ENCODE data around the gene IGFBP1.

IGFBP1 gene

DNA sequence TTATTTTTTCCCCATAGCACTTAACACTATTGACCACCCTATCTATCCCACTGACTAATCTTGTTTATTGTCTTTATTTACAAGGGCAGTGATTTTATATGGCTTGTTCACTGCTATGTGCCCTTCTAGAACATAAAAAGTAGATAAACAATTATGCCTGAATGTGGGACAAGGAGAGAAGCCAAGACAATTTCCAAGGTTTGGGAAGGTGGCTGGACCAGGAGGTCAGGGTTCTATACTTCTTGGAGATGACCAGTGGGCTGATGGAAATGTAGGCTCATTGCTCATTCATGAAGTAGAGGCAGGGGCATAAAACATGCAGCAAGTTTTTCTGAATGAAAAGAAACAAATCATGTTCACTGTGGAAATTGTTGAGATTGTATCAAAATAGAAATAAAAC is 21.3 kb downstream of the IGFBP1 start:
- DNase-seq, result no peak

DNA sequence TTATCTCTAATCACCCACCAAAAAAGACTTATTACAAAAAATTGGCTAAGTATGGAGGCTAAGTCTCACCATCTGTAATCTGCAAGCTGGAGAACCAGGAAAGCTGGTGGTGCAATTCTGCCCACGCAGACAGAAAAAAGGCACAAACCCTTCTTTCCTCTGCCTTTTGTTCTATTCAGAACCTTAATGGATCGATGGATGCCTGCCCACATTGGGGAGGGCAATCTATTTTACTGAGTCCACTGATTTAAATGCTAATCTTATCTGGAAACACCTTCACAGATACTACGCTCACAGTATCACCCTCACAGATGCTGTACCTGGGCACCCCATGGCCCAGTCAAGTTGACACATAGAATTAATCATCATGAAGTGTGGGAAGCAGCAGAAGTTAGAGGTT is 22.6 kb downstream of the IGFBP1 start:
- DNase-seq, result no peak

DNA sequence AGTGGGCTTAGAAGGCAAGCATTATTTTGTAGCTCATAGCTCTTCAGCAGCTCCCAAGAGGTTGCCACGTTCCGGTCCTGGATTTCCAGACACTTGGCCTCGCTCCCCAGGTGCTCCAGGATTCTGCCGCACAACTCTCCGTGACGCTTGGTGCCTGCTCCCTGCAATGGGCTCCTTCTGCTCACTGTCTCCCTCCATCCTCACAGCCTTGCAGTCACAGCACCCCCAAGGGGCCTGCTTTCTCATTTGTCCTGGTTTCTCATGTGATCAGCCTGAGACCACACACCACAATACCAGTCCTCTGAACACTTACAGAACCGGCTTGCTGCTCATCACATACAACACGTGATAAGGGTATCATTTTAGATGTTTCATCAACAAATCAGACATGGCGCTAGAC is 23.0 kb downstream of the IGFBP1 start:
- no peak for DNase-seq

- no peak for DNase-seq
These were observed 24.7 kb downstream of the IGFBP1 start for GRCh38 chr7:45912972-45913371.

GRCh38 chr7:45914911-45915310 is 26.6 kb downstream of the IGFBP1 start:
- DNase-seq, result no peak

DNA sequence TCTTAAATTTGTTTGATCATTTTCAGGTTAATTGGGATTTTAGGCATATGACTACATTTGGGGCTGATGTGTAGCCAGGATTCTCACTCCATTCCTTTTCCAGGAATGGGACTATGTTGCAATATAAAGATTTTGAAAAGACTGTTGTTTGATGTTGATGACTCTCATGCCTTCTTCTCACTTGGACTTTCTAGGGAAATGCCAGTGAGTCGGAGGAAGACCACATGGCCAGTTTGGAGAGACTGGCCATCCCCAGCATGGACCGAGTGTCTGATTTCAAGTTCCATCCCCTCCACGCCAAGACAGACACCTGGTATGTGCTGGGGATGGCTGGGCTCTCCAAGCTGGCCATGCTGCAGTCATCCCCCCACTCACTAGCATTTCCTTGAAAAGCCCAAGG is 27.3 kb downstream of the IGFBP1 start:
- no peak for DNase-seq

- DNase-seq, result no peak
These were observed 28.8 kb downstream of the IGFBP1 start for GRCh38 chr7:45917064-45917463.

DNA sequence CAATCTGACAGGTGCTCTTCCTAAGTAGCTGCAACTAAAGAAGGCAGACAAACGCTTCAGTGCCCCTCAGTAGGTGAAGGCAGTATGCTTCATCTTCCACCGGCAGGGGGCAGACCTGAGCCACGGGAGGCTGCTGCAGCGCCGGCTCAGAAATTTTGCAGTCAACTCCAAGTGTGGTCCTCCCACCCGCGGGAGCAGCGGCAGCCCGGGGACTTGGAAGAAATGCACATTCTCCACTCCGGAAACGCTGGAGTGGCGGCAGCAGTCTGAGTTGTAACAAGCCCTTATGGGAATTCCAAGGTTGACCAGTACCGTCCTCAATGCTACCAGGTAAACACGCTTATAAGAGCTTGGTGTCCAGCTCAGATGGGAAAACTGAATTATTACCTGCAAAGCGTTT is 29.4 kb downstream of the IGFBP1 start:
- peak; percentile 85 for DNase-seq

- no peak for DNase-seq
These were observed 30.3 kb downstream of the IGFBP1 start for GRCh38 chr7:45918556-45918955.

DNA sequence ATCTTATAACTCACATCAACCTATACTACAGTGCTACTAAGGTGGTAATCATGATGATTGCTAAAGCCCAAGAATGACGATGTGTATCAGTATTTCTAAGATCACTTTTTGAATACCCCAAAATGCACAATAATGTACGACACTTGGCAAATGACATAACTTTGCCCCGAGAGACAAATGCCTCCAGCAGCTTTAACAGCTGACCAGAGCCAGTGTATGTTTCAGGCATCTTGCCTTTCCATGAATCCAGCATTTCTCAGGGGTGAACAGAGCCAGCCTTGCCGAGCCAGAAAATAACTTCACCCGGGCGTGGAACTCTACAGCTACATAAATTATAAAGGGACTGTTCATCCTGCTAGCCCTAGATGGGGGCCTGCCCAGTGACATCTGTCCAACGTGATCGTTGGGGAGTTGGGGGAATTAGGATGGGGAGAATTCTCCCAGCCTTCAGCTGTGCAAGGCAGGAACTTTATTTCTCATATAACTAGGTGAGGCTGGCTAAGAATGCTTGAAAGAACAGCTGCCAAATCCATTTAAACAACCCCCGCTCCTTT is 31.0 kb downstream of the IGFBP1 start:
- DNase-seq, result no peak

DNA sequence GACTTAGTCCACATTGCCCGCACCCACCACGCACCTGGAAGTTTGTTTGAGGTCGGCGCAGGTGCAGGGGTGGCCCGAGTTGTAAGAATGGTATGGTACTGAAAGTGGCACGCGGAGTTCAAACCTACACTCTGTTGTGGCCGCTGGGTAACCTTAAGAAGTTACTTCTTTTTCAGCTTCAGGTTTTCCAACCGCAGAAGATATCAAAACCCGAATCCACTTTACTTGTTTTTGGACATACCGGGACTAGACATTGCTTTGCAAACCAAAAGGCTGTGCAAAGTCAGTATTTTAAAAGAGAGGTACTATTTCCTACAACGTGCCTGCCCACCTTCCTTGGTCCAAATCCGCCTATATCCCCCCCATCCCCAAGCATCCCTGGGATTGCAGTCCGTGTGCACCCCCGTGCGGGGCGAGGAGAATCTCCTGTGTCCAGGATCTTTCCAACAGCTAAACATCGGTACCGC is 31.7 kb downstream of the IGFBP1 start:
- no peak for DNase-seq

GRCh38 chr7:45920502-45921380 is 32.5 kb downstream of the IGFBP1 start, which contains the start of gene IGFBP3:
IGFBP3 (minus strand) TSS chr7:45921272; CDS start chr7:45921140, 132 bp downstream.
- DNase-seq, result no peak

- DNase-seq, result no peak
These were observed 33.1 kb downstream of the IGFBP1 start for GRCh38 chr7:45921381-45921698.

DNA sequence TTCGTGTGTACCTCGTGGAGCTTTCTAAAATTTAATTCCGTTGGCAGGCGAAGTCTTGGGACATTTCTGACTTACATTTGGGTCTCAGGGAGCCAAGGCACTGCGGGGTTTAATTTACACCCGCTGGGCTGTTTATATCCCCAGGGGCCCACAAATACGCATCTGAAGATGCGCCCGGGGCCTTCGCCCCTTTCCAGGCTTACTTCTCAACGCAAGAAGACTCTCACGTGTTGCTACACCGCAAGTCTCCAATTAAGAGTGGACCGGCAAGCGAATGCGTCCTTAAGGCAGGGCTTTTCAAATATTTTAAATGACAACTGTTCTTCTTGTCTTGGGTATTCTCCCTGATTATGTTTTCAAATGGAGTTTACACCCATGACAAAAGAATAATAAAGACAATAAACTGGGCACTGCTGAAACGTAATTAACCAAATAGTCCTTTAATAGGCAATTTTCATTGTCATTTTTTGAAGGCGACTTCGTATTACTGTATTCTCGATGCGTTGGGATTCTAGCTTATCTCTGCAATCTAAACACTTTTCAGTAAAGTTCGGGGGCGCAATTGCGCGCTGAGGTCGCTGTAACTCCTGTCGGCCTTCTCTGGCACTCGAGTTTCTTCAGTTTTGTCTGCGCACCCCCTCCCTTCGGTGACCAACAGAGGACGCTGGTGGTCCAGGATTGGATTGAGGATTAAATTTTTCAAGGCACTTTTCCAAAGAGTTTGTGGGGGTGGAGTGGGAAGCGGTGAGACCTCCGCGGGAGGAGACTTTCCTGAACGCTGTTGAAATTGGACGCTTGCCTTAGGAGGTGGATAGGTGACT is 33.6 kb downstream of the IGFBP1 start:
- DNase-seq, result peak; percentile 39

DNA sequence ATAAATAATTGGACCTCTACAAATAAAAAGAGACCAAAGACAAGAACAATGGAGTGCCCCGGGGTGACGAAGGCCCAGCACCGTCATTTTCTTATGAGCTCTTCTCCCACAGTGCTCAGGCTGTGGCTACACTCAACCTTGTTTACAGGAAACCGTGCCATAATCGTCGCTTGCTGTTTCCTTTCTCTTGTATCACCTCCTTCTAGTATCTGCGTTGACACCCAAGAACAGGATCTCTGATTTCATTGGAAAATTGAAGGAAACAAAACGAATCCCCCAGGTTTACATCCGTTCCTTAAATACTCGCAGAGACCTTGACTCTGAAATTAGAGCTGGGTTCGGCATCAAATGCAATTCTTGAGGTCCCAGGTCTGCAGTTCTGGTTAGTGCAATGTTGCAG is 34.5 kb downstream of the IGFBP1 start:
- DNase-seq, result no peak

DNA sequence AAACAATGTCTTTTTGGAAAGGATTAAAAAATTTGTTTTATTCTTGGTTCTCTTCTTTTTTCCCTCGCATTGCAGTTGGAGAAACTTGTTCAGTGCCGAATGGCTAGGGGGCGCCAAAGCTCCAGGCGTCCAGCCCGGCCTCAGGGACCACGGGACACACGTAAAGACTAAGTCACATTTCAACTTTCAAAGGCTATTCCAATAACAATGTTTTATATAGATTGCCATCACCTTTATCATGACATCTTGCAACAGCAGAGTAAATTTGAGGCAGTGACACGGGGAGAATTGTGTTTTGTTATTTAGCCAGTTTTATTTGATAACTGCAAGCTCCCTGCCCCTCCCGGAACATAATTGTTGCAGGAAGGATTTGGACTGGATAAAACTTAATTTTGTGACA is 35.0 kb downstream of the IGFBP1 start:
- DNase-seq, result peak; percentile 79

DNA sequence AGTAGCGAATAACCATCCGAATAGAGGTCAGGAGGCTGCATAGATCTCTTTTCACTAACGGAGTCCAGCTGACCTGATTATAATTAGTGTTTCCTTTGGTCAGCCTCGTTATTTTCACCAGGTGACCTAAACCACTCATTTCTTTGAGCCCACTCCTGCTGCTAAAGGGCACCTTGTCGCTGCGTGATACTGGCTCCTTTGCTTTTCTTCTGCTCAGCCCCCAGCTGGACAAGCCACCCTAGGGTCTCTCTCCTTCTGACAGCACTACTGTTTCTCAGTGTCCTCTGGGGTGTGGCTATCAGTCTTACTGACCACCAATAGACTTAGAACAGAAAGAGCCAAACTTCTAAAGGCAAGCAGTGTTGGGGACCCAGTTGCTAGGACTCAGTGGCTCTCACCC is 35.5 kb downstream of the IGFBP1 start:
- no peak for DNase-seq

DNA sequence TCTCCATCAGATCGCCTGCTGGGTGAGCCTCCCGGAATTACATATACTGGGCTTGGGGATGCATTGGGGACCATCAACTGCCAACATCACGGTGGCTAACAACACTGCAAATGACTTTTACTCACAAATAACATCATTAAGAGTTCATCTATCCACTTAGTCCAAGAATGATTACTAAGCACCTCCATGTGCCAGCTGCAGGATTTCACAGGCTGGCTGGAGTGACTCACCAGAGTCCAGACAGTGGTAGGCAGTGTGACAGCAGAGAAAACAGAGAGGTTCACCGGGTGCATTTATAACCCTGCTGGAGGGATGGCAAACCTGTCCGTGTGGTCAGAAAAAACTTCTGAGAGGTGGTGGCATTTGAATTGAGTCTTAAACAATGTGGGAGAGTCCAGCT is 36.0 kb downstream of the IGFBP1 start:
- no peak for DNase-seq

DNA sequence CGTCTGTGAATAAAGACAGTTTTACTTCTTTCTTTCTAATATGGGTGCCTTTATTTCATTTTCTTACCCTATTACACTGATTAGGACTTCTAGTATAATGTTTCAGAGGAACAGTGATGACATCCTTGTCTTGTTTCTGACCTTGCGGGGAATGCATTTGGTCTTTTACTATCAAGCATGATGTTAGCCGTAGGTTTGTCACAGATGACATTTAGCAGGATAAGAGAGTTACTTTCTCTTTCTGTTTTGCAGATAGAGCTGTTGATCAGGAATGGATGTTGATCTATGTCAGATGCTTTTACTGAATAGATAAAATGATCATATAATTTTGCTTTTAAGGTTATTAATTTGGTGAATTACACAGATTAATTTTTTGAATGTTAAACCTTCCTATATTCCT is 39.4 kb downstream of the IGFBP1 start:
- no peak for DNase-seq

- no peak for DNase-seq
These were observed 42.7 kb downstream of the IGFBP1 start for GRCh38 chr7:45930967-45931366.

GRCh38 chr7:45937301-45937700 is 49.0 kb downstream of the IGFBP1 start:
- no peak for DNase-seq

GRCh38 chr7:45937862-45938261 is 49.6 kb downstream of the IGFBP1 start:
- no peak for DNase-seq

GRCh38 chr7:45938626-45939302 is 50.5 kb downstream of the IGFBP1 start:
- DNase-seq, result no peak

Measured in activated CD4-positive, alpha-beta T cell treated with anti-CD3 and anti-CD28 coated beads for 48 hours (primary cell).